OCI-LY3 (cell line): ENCODE measurements around the gene DPYSL3.

Source experiments
- H2AFZ ChIP-seq: fragments of 200-600, 300-600 bp; shearing (Covaris generic); 2 replicates; pipeline ENCODE4 v1.6.0; 2014; ENCODE audit warnings: antibody characterized with exemption, low read depth, low read length
- H3K27ac ChIP-seq: fragments of 200-600, 300-600 bp; sonication (generic); 2 replicates; pipeline ENCODE4 v1.5.1; 2014; ENCODE audit warnings: mild to moderate bottlenecking, low read length, moderate library complexity, mixed read lengths
- H3K27me3 ChIP-seq: fragments of 200-600, 300-600 bp; sonication (generic); 2 replicates; pipeline ENCODE4 v1.6.1; 2014; ENCODE audit warnings: low read depth, low read length, mixed read lengths
- H3K36me3 ChIP-seq: fragments of 200-600, 300-600 bp; sonication (generic); replicated peaks from 2 replicates; pipeline ENCODE3; 2014; ENCODE audit warnings: low read depth, low read length, mixed read lengths
- H3K4me1 ChIP-seq: fragments of 300-600, 200-600 bp; sonication (generic); 2 replicates; pipeline ENCODE4 v1.6.1; 2014; ENCODE audit warnings: low read length, mixed read lengths
- H3K4me2 ChIP-seq: fragments of 200-600, 300-600 bp; sonication (generic); 2 replicates; pipeline ENCODE4 v1.6.1; 2014; ENCODE audit warnings: low read length, mixed read lengths
- H3K4me3 ChIP-seq: fragments of 300-600, 200-600 bp; sonication (generic); 2 replicates; pipeline ENCODE4 v1.5.1; 2014; ENCODE audit warnings: antibody characterized with exemption, mild to moderate bottlenecking, low read length, moderate library complexity
- H3K79me2 ChIP-seq: fragments of 300-600, 200-600 bp; shearing (Covaris generic); 2 replicates; pipeline ENCODE4 v1.6.1; 2014; ENCODE audit warnings: mild to moderate bottlenecking, low read length, mixed read lengths
- H3K9ac ChIP-seq: fragments of 300-600, 200-600 bp; shearing (Covaris generic); 2 replicates; pipeline ENCODE4 v1.6.0; 2014; ENCODE audit warnings: mild to moderate bottlenecking, low read length, moderate library complexity
- H3K9me3 ChIP-seq: fragments of 200-600, 300-600 bp; shearing (Covaris generic); 2 replicates; pipeline ENCODE4 v1.6.1; 2014; ENCODE audit warnings: low read length, mixed read lengths; ENCODE audit not compliant: insufficient read depth
- H4K20me1 ChIP-seq: fragments of 200-600, 300-600 bp; sonication (generic); 2 replicates; pipeline ENCODE4 v1.6.1; 2016; ENCODE audit warnings: low read length, mixed read lengths; ENCODE audit not compliant: insufficient read depth
- CTCF ChIP-seq: fragments of 200-600, 300-600 bp; sonication (generic); IDR thresholded peaks from 2 replicates; pipeline ENCODE4 v1.5.1; 2014; ENCODE audit warnings: antibody characterized with exemption, low read length, low read depth
- EZH2phosphoT487 ChIP-seq: fragments of 200-600 bp; shearing (Covaris generic); IDR thresholded peaks from 2 replicates; pipeline ENCODE4 v1.6.1; 2018; ENCODE audit warnings: antibody characterized with exemption, mixed run types, low read depth

The DPYSL3 gene

GRCh38 chr5:147450606-147451005, 59.3 kb downstream of the DPYSL3 start:
- Histone ChIP-seq H2AFZ (no peak overlapping the region), H3K79me2 (no peaks in the 10 kb centered on the region), H3K27me3 (no peaks in the 10 kb centered on the region), H3K9me3 (no peaks in the 10 kb centered on the region), H3K4me1 (no peaks in the 10 kb centered on the region), H3K9ac (no peak overlapping the region), H3K27ac (no peak overlapping the region), H4K20me1 (no peaks in the 10 kb centered on the region), H3K4me3 (no peak overlapping the region), H3K36me3 (no peaks in the 10 kb centered on the region), H3K4me2 (no peak overlapping the region)
- TF ChIP-seq CTCF (no peak), EZH2phosphoT487 (no peak)

- Histone ChIP-seq H3K27me3 (no peaks in the 10 kb centered on the region), H3K4me3 (no peak overlapping the region), H3K79me2 (no peaks in the 10 kb centered on the region), H4K20me1 (no peaks in the 10 kb centered on the region), H3K27ac (no peak overlapping the region), H3K4me1 (no peaks in the 10 kb centered on the region), H3K4me2 (no peak overlapping the region), H3K9me3 (no peaks in the 10 kb centered on the region), H2AFZ (no peak overlapping the region), H3K9ac (no peak overlapping the region), H3K36me3 (no peaks in the 10 kb centered on the region)
- no peak for TF ChIP-seq EZH2phosphoT487
- TF ChIP-seq CTCF = no peak
These were observed 61.1 kb downstream of the DPYSL3 start for GRCh38 chr5:147448766-147449165.

- Histone ChIP-seq H3K79me2 (no peaks in the 10 kb centered on the region), H3K4me1 (no peaks in the 10 kb centered on the region), H3K27ac (no peak overlapping the region)
These were observed 63.3 kb downstream of the DPYSL3 start for GRCh38 chr5:147446523-147446922.

GRCh38 chr5:147445917-147446316, 64.0 kb downstream of the DPYSL3 start:
- Histone ChIP-seq H3K9ac (no peak overlapping the region), H3K4me3 (no peak overlapping the region), H2AFZ (no peak overlapping the region), H3K79me2 (no peaks in the 10 kb centered on the region), H3K4me1 (no peaks in the 10 kb centered on the region), H3K27ac (no peak overlapping the region), H3K9me3 (no peaks in the 10 kb centered on the region), H3K4me2 (no peak overlapping the region), H3K27me3 (no peaks in the 10 kb centered on the region), H3K36me3 (no peaks in the 10 kb centered on the region), H4K20me1 (no peaks in the 10 kb centered on the region)
- TF ChIP-seq EZH2phosphoT487 (no peak), CTCF (no peak)

More at GRCh38 chr5:147446523-147446922, 63.3 kb downstream of the DPYSL3 start:
- TF ChIP-seq EZH2phosphoT487 (no peak), CTCF (no peak)
- Histone ChIP-seq H3K9ac (no peak overlapping the region), H3K9me3 (no peaks in the 10 kb centered on the region), H3K36me3 (no peaks in the 10 kb centered on the region), H2AFZ (no peak overlapping the region), H3K4me2 (no peak overlapping the region), H4K20me1 (no peaks in the 10 kb centered on the region), H3K27me3 (no peaks in the 10 kb centered on the region), H3K4me3 (no peak overlapping the region)
